Memory B cell (primary cell): ENCODE measurements around the gene SLC47A1.
"Not testable (repeated sequence)": the region's sequence is repeated elsewhere in the genome, so short reads cannot be mapped to it uniquely, and the experiment has no call there.

Experiments used
- ATAC-seq: fragments of 150-1000 bp; cut with Tn5 transposase; 2 replicates; pipeline ENCODE4 v1.10.0; 2021; ENCODE audit warnings: low read depth, mild to moderate bottlenecking, moderate library complexity
- DNase-seq, 2 donors: peaks; one replicate each; pipeline ENCODE4 v3.0.0; 2022; ENCODE audit warnings: low spot score in 2 of 2
- H3K27ac Mint-ChIP-seq: one replicate; pipeline ENCODE4 v1.8.0; 2022; ENCODE audit warnings: mild to moderate bottlenecking, moderate library complexity, mixed read lengths
- H3K27me3 Mint-ChIP-seq: one replicate; pipeline ENCODE4 v1.8.0; 2022; ENCODE audit warnings: mixed read lengths
- H3K36me3 Mint-ChIP-seq: one replicate; pipeline ENCODE4 v1.8.0; 2022; ENCODE audit warnings: mild to moderate bottlenecking, mixed read lengths
- H3K4me1 Mint-ChIP-seq: one replicate; pipeline ENCODE4 v1.8.0; 2022; ENCODE audit warnings: mixed read lengths
- H3K4me3 Mint-ChIP-seq: one replicate; pipeline ENCODE4 v1.8.0; 2022; ENCODE audit warnings: mild to moderate bottlenecking, moderate library complexity, mixed read lengths
- H3K9me3 Mint-ChIP-seq: one replicate; pipeline ENCODE4 v1.8.0; 2022; ENCODE audit warnings: mixed read lengths

The SLC47A1 gene

DNA sequence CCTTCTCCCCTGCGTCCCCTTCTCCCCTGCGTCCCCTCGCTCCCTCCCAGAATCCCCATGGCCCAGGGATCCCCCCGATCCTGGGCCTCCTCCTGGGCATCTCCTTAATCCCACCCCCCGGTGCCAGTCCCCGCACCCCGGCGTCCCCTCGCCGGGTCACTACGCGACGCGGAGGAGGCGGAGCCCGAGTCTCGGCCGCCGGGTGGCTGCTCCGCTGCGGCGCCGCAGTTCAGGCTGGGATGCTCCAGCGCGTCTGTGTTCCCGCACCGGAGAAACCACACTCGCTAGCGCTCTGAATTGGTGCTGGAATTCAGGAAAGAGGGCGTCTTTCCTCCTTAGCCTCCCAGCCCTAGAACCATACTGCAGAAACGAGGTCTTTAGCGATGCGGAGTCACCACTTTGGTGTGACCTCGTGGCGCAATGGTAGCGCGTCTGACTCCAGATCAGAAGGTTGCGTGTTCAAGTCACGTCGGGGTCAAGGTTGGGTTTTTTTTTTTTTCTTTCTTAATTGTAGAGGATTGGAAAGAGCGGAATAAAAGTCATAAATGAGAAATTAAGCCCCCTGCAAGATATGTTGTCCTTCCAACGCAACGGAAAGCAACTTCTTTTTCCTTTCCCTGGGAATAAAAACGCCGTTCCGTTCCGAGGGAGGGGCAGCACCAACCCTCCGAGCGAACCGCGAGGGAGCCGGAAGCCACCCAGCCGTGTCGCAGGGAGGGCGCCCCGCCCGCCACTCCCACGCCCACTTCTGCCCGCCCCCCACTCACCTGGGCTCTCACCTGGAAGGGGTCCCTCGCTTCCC is 25.7 kb upstream of the SLC47A1 start:
- Mint-ChIP-seq H3K9me3 (no peaks in the 10 kb centered on the region), H3K36me3 (no peaks in the 10 kb centered on the region), H3K27me3 (no peaks in the 10 kb centered on the region), H3K4me3 (peak overlapping the region; percentile 94), H3K27ac (peak overlapping the region; percentile 99), H3K4me1 (peaks cover 11% of the 10 kb centered on the region)
- ATAC-seq (peak; percentile 69), DNase-seq (peak; percentile 91 to 96)

DNA sequence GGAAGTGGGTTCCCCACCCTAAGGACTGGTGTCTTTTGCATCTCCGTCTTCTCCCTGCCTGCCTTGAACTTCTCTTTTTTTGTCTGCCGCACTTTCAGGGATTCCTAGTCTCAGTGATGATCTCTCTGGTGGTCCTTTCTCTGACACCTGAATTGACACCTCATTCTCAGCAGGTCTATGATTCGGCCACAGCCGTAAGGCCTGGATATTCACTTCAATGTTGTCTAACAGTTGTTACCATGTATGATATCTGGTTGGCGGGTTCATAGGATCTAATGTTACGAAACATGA is 25.1 kb upstream of the SLC47A1 start:
- ATAC-seq (no peak), DNase-seq (no peak)
- H3K9me3 Mint-ChIP-seq: no peaks in the 10 kb centered on the region
- peaks cover 9% of the 10 kb centered on the region for H3K4me1 Mint-ChIP-seq
- H3K4me3 Mint-ChIP-seq: peak overlapping the region; percentile 94
- H3K27ac Mint-ChIP-seq: peak overlapping the region; percentile 99
- no peaks in the 10 kb centered on the region for H3K36me3 Mint-ChIP-seq
- H3K27me3 Mint-ChIP-seq: no peaks in the 10 kb centered on the region

DNA sequence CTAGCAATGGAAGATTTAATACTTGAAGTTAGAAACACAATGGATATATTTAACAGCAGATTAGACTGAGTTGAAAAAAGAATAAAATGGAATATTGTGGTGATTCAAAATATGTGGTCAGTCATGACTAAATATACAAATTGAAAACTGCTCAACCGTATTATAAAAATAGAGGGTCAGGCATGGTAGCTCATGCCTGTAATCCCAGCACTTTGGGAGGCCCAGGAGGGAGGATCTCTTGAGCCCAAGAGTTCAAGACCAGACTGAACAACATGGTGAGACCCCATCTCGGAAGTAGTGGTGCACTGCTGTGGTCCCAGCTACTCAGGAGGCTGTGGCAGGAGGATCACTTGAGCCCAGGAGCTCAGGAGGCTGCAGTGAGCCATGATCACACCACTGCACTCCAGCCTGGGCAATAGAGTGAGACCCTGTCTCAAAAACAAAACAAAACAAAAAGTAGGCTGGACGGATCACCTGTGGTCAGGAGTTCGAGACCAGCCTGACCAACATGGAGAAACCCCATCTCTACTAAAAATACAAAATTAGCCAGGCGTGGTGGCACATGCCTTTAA is 24.3 kb upstream of the SLC47A1 start:
- Mint-ChIP-seq H3K27ac (peak overlapping the region; percentile 53), H3K4me1 (peaks cover 11% of the 10 kb centered on the region)
- not testable (repeated sequence) for H3K27me3 Mint-ChIP-seq, H3K36me3 Mint-ChIP-seq, DNase-seq, ATAC-seq, H3K9me3 Mint-ChIP-seq, H3K4me3 Mint-ChIP-seq

DNA sequence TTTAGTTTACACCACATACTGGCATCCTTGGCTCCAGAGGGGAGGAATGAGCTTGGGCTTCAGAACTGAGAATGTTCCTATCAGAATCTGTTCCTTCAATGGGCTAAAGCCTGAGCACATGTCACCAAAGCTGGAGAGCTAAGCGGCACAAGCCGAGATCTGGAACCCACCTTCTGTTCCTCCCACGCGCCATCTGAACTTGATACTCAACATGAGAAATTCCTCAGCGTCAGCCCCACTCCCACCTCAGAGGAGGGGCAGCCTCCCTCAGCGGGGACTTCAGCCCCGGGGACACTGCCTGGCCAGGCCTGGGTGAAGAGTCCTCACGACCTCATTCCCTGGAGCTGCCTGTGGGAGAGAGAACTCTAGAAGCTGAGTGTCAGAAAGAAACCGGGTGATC is 22.8 kb upstream of the SLC47A1 start:
- Mint-ChIP-seq H3K4me1 (peaks cover 11% of the 10 kb centered on the region), H3K4me3 (no peak overlapping the region), H3K27ac (no peak overlapping the region), H3K27me3 (no peaks in the 10 kb centered on the region), H3K36me3 (no peaks in the 10 kb centered on the region), H3K9me3 (no peaks in the 10 kb centered on the region)
- DNase-seq (no peak), ATAC-seq (no peak)

GRCh38 chr17:19513897-19514488 is 19.7 kb upstream of the SLC47A1 start:
- ATAC-seq: peak; percentile 85
- peaks cover 2% of the 10 kb centered on the region for H3K4me1 Mint-ChIP-seq
- no peaks in the 10 kb centered on the region for H3K9me3 Mint-ChIP-seq
- no peaks in the 10 kb centered on the region for H3K27me3 Mint-ChIP-seq
- H3K4me3 Mint-ChIP-seq: no peak overlapping the region
- peak overlapping the region; percentile 54 for H3K27ac Mint-ChIP-seq
- DNase-seq: peak; percentile 68 to 75
- no peaks in the 10 kb centered on the region for H3K36me3 Mint-ChIP-seq

- DNase-seq: no peak
- no peak overlapping the region for H3K4me3 Mint-ChIP-seq
- ATAC-seq: no peak
- H3K27ac Mint-ChIP-seq: no peak overlapping the region
- H3K36me3 Mint-ChIP-seq: no peaks in the 10 kb centered on the region
- H3K9me3 Mint-ChIP-seq: no peaks in the 10 kb centered on the region
- peaks cover 19% of the 10 kb centered on the region for H3K4me1 Mint-ChIP-seq
- no peaks in the 10 kb centered on the region for H3K27me3 Mint-ChIP-seq
These were observed 16.0 kb upstream of the SLC47A1 start for GRCh38 chr17:19517699-19518098.

DNA sequence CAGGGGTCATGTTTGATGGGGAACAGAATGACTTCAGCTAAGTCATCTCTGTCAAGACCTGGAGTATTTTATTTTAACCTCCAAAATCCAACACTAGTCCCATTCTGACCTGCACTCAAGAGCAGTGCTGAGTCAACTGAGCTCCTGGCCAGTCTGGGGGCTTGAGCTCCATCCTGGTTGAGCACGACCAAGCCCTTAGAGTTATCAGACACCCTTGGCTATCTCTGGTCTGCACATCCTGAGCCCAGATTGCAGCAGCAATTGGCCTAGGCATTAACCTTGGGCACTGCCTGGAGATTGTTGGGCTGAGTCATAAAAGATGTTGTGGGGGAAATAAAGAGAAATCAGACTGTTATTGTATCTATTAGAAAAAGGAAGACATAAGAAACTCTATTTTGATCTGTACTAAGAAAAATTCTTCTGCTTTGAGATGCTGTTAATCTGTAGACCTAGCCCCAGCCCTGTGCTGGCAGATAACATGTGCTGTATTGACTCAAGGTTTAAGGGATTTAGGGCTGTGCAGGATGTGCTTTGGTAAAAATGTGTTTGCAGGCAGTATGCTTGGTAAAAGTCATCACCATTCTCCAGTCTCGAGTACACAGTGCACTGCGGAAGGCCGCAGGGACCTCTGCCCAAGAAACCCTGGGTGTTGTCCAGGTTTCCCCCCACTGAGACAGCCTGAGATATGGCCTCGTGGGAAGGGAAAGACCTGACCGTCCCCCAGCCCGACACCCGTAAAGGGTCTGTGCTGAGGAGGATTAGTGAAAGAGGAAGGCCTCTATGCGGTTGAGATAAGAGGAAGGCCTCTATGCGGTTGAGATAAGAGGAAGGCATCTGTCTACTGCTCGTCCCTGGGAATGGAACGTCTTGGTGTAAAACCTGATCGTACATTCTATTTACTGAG is 14.0 kb upstream of the SLC47A1 start:
- ATAC-seq (peak; percentile 94), DNase-seq (peak in 1 of 2 donors; percentile 20)
- H3K9me3 Mint-ChIP-seq, H3K27me3 Mint-ChIP-seq, H3K36me3 Mint-ChIP-seq: not testable (repeated sequence)
- H3K4me3 Mint-ChIP-seq: peak overlapping the region; percentile 11
- H3K27ac Mint-ChIP-seq: peak overlapping the region; percentile 25
- peaks cover 18% of the 10 kb centered on the region for H3K4me1 Mint-ChIP-seq

DNA sequence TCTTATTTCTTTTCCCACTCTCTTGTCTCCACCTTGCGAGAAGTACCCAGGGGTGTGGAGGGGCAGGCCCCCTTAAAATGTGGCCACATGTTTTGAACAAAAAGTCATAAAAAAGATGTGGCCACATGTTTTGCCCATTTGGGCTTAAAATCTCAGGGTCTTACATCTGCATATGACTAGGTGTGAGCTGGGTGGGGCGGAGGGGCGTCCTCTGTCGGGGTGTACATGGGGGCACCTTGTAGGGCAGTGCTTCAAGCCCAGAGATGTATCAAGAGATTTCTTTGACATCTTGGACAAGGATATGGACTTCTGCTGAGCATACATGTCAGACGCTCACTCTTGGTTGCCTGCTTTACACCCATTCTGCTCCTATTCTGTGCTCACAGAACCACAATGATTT is 13.0 kb upstream of the SLC47A1 start:
- no peak for ATAC-seq
- H3K27me3 Mint-ChIP-seq: no peaks in the 10 kb centered on the region
- peaks cover 18% of the 10 kb centered on the region for H3K4me1 Mint-ChIP-seq
- no peaks in the 10 kb centered on the region for H3K36me3 Mint-ChIP-seq
- no peak for DNase-seq
- H3K4me3 Mint-ChIP-seq: no peak overlapping the region
- no peaks in the 10 kb centered on the region for H3K9me3 Mint-ChIP-seq
- peak overlapping the region; percentile 25 for H3K27ac Mint-ChIP-seq

GRCh38 chr17:19523690-19524089 is 10.0 kb upstream of the SLC47A1 start:
- Mint-ChIP-seq H3K27ac (no peak overlapping the region), H3K4me1 (peaks cover 18% of the 10 kb centered on the region), H3K9me3 (no peaks in the 10 kb centered on the region), H3K27me3 (peaks cover 3% of the 10 kb centered on the region), H3K4me3 (no peak overlapping the region), H3K36me3 (no peaks in the 10 kb centered on the region)
- ATAC-seq: no peak
- DNase-seq: no peak

GRCh38 chr17:19526950-19527349 is 6.7 kb upstream of the SLC47A1 start:
- not testable (repeated sequence) for H3K36me3 Mint-ChIP-seq, H3K9me3 Mint-ChIP-seq, H3K4me3 Mint-ChIP-seq, DNase-seq, ATAC-seq, H3K27me3 Mint-ChIP-seq, H3K4me1 Mint-ChIP-seq, H3K27ac Mint-ChIP-seq

GRCh38 chr17:19531780-19532501 is 1.7 kb upstream of the SLC47A1 start:
- Mint-ChIP-seq H3K9me3 (no peaks in the 10 kb centered on the region), H3K4me3 (peak overlapping the region; percentile 64), H3K27me3 (peaks cover 17% of the 10 kb centered on the region), H3K27ac (no peak overlapping the region), H3K4me1 (peaks cover 7% of the 10 kb centered on the region), H3K36me3 (no peaks in the 10 kb centered on the region)
- no peak for ATAC-seq
- DNase-seq: no peak

DNA sequence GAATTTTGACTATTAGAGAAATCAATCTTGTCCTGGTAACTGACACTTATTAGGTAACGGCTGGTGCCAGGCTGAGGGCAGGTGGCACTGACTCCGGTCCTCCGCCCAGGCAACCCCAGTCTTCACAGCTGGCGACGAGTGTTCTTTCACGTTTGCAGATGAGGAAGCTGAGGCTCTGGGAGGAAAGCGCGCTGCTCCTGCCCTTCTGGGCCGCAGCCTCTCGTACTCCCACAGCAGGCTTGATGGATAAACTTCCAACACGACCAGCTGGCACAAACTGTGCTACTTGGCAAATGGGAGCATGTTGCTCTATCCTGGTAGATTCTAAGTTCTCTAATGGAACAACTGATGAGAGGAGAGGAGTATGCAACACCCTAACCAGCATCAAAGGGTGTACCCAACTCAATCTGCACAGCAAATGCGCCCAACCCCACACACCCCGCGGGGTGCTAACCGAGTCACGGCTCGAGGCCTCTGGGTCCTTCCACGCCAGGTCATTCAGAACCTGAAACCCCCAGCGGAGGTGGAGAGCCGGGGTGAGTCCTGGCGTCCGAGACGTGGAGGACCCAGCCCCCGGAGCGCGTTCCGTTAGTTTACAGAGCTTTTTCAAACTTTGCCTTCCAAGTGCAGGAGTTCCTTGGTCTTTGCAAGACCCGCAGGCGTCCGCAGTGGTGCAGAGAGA is 477 bp upstream of the SLC47A1 start:
- DNase-seq (no peak), ATAC-seq (peak; percentile 8)
- H3K27me3 Mint-ChIP-seq: peaks cover 18% of the 10 kb centered on the region
- H3K9me3 Mint-ChIP-seq: no peaks in the 10 kb centered on the region
- no peaks in the 10 kb centered on the region for H3K36me3 Mint-ChIP-seq
- H3K4me3 Mint-ChIP-seq: peak overlapping the region; percentile 52
- no peak overlapping the region for H3K27ac Mint-ChIP-seq
- peaks cover 7% of the 10 kb centered on the region for H3K4me1 Mint-ChIP-seq

DNA sequence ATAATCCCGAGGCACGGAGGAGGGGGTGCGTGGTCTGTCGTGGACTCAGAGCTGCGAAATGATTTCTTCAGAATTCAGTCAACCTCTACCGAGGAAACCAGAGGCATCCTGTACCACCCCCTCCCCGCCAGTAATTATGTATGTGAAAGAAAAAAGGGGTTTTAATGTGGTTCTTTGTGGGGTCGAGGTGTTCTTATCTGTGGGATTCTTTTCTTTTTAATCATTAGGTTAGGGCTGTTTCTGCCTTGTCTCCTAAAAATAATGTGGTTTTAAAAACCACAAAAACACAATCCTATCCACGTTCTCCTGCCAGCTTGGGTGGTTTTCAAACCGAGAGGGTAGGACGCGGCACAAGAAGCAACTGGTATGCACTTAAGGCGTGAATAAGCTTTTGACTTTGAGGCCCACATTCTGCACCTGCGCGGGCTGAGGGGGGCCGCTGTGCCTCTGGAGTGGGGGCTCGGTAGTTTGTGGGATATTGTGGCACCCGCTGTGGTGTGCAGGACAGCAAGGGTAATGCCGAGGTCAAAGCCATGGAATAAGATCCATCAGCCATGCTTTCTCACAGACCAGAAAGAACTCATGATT is 1.0 kb downstream of the SLC47A1 start:
- Mint-ChIP-seq H3K4me1 (peaks cover 7% of the 10 kb centered on the region), H3K27me3 (peaks cover 15% of the 10 kb centered on the region), H3K36me3 (no peaks in the 10 kb centered on the region), H3K9me3 (no peaks in the 10 kb centered on the region), H3K27ac (no peak overlapping the region), H3K4me3 (peak overlapping the region; percentile 63)
- no peak for DNase-seq
- ATAC-seq: no peak
